ENCODE measurements around the gene COX4I2. TPM values are rescaled to one million over a fixed set of nuclear protein-coding genes. Genes with fewer than 3 reads are reported as not detected.
A peak's percentile ranks its signal among the peaks of the same experiment; 100 is the strongest.

Gene COX4I2
- total RNA-seq, 1 donor from 2014 or later, result not detected

DNA sequence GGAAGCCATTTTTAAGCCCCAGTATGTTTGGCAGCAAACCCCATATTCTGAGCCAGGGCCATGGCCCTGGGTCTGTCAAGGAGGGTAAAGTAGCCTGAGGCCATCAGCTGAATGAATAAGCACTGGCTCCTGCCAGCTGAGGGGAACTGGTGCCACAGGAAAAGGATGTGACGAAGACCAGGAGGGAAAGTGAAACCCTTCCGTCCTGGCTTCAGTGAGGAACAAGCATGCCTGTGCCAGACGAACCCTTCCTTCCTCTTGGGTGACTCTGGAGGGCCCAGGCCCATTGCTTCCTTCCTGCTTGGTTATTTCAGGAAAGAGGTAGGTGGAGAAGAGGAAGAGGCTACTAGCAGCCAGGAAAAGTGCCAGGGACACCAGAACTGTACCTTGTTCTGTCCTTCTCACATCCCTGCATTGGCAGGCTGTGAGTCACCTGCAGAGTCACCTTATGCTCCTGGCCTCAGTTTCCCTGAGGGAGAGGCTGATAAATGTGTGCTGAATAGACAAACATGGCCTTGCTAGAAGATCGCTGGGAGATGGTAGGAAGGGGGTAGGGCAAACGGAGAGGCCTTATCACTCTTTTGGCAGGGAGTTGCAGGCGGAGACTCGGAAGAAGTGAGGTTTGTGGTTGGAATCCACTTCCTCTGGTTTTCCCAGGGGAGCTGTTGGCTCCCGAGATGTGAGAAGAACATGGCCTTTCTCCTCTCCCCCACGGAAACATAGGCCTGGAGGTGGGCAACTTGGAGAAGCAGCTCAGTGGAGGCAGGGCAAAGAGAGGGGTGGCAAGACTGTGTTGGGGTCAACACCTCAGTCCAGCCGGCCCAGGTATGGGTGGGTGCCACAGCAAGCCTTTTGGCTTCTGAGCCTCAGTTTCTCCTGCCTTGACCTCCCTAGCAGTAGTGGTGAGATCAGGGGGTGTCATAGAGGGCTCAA, 37.4 kb downstream of the COX4I2 start:
- TF ChIP-seq, protein P1, sequence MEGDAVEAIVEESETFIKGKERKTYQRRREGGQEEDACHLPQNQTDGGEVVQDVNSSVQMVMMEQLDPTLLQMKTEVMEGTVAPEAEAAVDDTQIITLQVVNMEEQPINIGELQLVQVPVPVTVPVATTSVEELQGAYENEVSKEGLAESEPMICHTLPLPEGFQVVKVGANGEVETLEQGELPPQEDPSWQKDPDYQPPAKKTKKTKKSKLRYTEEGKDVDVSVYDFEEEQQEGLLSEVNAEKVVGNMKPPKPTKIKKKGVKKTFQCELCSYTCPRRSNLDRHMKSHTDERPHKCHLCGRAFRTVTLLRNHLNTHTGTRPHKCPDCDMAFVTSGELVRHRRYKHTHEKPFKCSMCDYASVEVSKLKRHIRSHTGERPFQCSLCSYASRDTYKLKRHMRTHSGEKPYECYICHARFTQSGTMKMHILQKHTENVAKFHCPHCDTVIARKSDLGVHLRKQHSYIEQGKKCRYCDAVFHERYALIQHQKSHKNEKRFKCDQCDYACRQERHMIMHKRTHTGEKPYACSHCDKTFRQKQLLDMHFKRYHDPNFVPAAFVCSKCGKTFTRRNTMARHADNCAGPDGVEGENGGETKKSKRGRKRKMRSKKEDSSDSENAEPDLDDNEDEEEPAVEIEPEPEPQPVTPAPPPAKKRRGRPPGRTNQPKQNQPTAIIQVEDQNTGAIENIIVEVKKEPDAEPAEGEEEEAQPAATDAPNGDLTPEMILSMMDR (conservative IDR thresholded peaks at IDR 0.05; ENCODE audit: low read depth, low read length), result no peak
- DNase-seq (ENCODE audit: low read depth), result no peak
- no peak overlapping the region for H3K4me3 ChIP-seq (ENCODE audit: low read depth, low read length)

DNA sequence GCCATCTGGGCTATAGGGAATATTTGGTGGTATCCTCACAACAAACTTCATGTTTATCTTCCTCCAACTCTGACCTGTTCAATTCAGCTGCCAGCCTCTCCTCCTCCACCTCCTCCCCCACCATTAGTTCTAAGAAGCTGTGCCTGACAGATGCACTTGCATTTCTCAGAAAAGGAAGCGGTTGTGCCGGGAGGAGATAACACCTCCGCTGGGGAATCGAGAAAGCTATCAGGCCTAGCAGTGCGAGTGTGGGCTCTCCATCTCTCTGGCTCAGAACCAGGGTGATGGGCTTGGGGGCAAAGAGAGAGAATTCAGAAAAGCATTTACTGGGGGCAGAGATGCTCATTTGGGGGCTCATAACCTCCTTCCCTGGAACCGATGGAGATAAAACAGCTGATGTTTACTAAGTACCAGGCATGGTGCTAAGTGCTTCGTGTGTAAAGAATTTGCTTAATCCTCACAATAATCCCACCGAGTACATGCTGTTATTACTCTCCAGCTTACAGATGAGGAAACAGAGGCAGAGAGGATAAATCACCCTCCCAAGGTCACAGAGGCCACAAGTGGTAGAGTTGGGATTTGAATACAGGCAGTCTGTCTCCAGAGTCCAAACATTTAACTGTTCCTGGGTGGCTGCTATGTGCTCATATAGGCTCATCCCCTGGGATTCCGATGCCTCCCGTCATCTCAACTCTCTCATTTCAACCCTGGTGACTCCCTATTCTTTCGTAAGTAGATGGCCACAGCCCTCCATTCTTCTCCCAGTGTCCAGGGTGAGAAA, 38.3 kb downstream of the COX4I2 start:
- no peak for DNase-seq (ENCODE audit: low read depth)
- no peak overlapping the region for H3K4me3 ChIP-seq (ENCODE audit: low read depth, low read length)

DNA sequence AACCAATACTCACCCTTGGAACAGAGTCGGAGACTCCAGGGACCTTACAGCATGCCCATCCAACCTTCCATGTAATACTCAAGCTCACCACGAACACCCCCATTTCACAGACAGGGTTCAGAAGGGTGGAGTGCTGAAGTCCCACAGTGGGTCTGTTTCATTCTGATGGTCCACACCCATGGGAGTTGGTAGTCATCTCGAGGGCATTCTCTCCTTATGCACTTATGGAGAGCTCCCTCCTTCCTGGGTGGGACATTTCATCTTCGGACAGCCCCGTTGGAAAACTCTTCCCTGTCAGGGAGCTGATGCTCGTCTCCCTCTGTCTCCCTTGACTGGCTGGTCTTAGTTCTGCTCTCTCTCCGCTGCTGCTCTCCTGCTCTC, 38.9 kb downstream of the COX4I2 start:
- no peak for DNase-seq (ENCODE audit: low read depth)
- H3K4me3 ChIP-seq (ENCODE audit: low read depth, low read length), result no peak overlapping the region
- TF ChIP-seq, protein P1 (conservative IDR thresholded peaks at IDR 0.05; ENCODE audit: low read depth, low read length), result no peak

More for the DNA sequence above, 38.3 kb downstream of the COX4I2 start:
- TF ChIP-seq, protein P1 (conservative IDR thresholded peaks at IDR 0.05; ENCODE audit: low read depth, low read length), result no peak

DNA sequence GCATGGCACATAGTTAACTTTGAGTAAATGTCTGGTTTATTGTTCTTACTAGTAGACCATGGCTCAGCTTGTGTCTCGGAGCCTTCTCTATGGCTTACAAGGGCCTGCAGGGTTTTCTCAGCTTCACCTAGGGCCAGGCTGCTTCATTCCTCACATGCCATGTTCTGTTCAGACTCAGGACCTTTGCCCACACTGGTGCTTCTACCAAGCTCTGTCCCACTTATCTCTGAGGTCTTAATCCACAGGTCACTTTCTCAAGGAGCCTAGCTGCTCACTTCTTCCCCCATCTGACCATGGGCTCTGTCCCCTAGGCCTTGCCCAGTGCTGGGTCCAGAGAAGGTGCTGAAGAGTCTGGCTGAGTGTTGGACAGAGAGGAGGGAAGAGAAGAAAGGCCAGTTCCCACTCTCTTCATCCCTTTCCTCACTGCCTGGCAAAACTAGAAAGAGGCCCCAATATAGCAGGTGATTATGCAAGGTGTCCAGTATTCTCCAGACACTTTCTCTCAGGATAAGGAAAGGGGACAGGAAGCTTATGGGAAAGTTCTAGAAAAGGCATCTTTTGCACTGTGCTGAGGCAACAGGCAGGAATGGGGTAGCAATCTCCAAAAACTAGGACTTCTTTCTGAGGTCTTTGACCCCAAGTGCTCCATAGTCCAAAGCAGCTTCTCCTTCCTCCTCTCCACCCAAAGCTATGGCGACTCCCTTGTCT, 40.0 kb downstream of the COX4I2 start:
- no peak for DNase-seq (ENCODE audit: low read depth)
- TF ChIP-seq, protein P1 (conservative IDR thresholded peaks at IDR 0.05; ENCODE audit: low read depth, low read length), result no peak
- H3K4me3 ChIP-seq (ENCODE audit: low read depth, low read length), result no peak overlapping the region

DNA sequence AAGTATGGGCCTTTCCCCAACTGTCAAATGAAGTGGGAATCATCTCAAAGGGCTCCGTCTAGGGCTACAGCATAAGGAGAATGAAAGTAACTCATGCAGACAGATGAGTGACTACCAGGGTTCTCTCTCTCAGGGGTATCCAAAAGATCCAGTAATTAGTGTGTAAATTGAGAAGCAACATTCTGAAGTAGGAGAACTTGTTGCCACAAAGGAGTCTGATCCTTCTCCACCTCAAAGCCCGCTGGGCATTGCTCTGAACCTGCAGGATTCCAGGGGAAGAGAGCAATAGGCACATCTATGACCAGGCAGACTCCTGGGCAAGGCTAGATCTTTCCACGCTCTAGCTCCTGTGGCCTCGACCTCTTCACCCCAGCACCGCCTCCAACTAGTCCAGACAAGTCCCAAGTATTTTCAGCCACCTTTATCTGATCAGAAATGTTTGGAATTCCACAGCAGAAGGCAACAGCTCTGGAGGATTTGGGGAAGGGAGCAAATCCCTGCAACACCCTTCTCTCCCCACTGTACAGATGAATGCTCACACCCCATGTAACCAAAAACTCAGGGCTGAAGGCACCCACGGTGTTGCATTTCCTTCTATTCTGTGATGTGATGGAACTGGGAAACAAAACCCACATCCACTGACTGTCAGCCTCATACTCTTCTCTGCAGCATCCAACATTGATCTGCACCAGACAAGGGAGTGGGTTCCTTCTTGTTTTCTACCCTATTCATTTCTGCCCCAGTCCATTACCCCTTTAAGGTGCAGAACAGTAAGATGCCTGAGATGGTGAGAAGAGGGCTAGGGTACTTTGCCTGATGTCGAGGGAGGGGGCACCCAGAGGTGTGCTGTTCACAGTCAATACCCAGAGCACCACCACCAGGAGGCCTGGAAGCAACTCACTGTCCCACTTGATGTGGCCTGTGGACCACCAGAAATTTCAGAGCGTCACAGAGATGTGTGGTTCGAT, 41.0 kb downstream of the COX4I2 start:
- TF ChIP-seq, protein P1 (conservative IDR thresholded peaks at IDR 0.05; ENCODE audit: low read depth, low read length), result peak; percentile 27
- DNase-seq (ENCODE audit: low read depth), result no peak
- no peak overlapping the region for H3K4me3 ChIP-seq (ENCODE audit: low read depth, low read length)

Data from epithelial cell of proximal tubule (primary cell).